SK-N-SH (cell line): ENCODE measurements around the gene GPR61. TPM values are rescaled to one million over a fixed set of nuclear protein-coding genes. Genes with fewer than 3 reads are reported as not detected.

Source experiments
- CTCF ChIA-PET: fragments of 300-600, 350-600 bp; formaldehyde crosslinking; extraction: SDS; loops from one replicate; lab custom pipeline; 2021; lab: Yijun Ruan, JAX
- POLR2A ChIA-PET: fragments of 350-600 bp; sonication (Branson Sonifier 250); formaldehyde crosslinking; extraction: SDS; loops from one replicate; lab custom pipeline; 2020; ENCODE audit warnings: antibody characterized with exemption, inconsistent platforms; lab: Yijun Ruan, JAX
- DNase-seq: peaks from one replicate; pipeline ENCODE4 v3.0.0; 2012
- H2AFZ ChIP-seq: fragments of 200-600 bp; sonication (generic); 2 replicates; pipeline ENCODE4 v1.8.1; 2016; ENCODE audit warnings: antibody characterized with exemption, mild to moderate bottlenecking, low read depth
- H3F3A ChIP-seq: fragments of 200-600 bp; sonication (generic); replicated peaks from 2 replicates; pipeline ENCODE3; 2016; ENCODE audit warnings: antibody characterized with exemption, mild to moderate bottlenecking; ENCODE audit not compliant: insufficient read depth
- H3K27ac ChIP-seq, 2 experiments: fragments of 200-500 bp in 1 of 2; fragments of 200-600 bp in 1 of 2; sonication (Bioruptor generic) in 1 of 2; sonication (generic), shearing (Covaris generic) in 1 of 2; 2 replicates each; pipeline versions ENCODE4 v1.5.1 to v1.6.1; 2014 to 2016; ENCODE audit warnings: low read depth in 2 of 2, inconsistent platforms in 1 of 2, low read length in 1 of 2, mild to moderate bottlenecking in 1 of 2, mixed read lengths in 1 of 2
- H3K27me3 ChIP-seq: fragments of 200-600 bp; sonication (generic), shearing (Covaris generic); 2 replicates; pipeline ENCODE4 v1.6.1; 2016; ENCODE audit warnings: mixed run types; ENCODE audit not compliant: insufficient read depth
- H3K36me3 ChIP-seq, 2 experiments: fragments of 200-500 bp in 1 of 2; fragments of 200-600 bp in 1 of 2; sonication (Bioruptor generic) in 1 of 2; sonication (generic) in 1 of 2; replicated peaks in 1 of 2; 2 replicates each; pipeline versions ENCODE3 to v1.5.1; 2014 to 2016; ENCODE audit warnings: low read length in 1 of 2, mild to moderate bottlenecking in 1 of 2; ENCODE audit not compliant: insufficient read depth in 2 of 2, control insufficient read depth in 1 of 2
- H3K4me1 ChIP-seq, 2 experiments: fragments of 200-500 bp in 1 of 2; fragments of 200-600 bp in 1 of 2; sonication (Bioruptor generic) in 1 of 2; sonication (generic), shearing (Covaris generic) in 1 of 2; 2 replicates each; pipeline versions ENCODE4 v1.5.1 to v1.6.1; 2014 to 2016; ENCODE audit warnings: low read depth in 1 of 2, low read length in 1 of 2, mixed run types in 1 of 2; ENCODE audit not compliant: insufficient read depth in 2 of 2, control insufficient read depth in 1 of 2
- H3K4me2 ChIP-seq: fragments of 200-600 bp; sonication (generic), shearing (Covaris generic); 2 replicates; pipeline ENCODE4 v1.6.1; 2017; ENCODE audit warnings: mixed run types
- H3K4me3 ChIP-seq, 2 experiments: fragments of 200-500 bp in 1 of 2; fragments of 200-600 bp in 1 of 2; sonication (Bioruptor generic) in 1 of 2; sonication (generic), shearing (Covaris generic) in 1 of 2; 2 replicates each; pipeline versions ENCODE4 v1.5.1 to v1.8.1; 2014 to 2016; ENCODE audit warnings: low read depth in 2 of 2, inconsistent platforms in 1 of 2, low read length in 1 of 2, mild to moderate bottlenecking in 1 of 2, mixed read lengths in 1 of 2, moderate library complexity in 1 of 2
- H3K79me2 ChIP-seq: fragments of 200-600 bp; sonication (generic); 2 replicates; pipeline ENCODE4 v1.8.1; 2017; ENCODE audit warnings: mild to moderate bottlenecking; ENCODE audit not compliant: insufficient read depth
- H3K9ac ChIP-seq: fragments of 200-600 bp; sonication (generic); 2 replicates; pipeline ENCODE4 v1.6.1; 2017; ENCODE audit warnings: mixed run types
- H3K9me2 ChIP-seq: fragments of 200-600 bp; sonication (generic); 2 replicates; pipeline ENCODE4 v1.6.1; 2017; ENCODE audit warnings: mixed run types
- H3K9me3 ChIP-seq: fragments of 200-600 bp; sonication (generic); 2 replicates; pipeline ENCODE4 v1.6.1; 2017; ENCODE audit warnings: mixed run types, mild to moderate bottlenecking, moderate library complexity
- H4K20me1 ChIP-seq: fragments of 200-600 bp; sonication (generic); 2 replicates; pipeline ENCODE4 v1.6.1; 2017; ENCODE audit warnings: mild to moderate bottlenecking, mixed run types; ENCODE audit not compliant: insufficient read depth
- CHD2 ChIP-seq: fragments of 150-350 bp; IDR thresholded peaks from 2 replicates; pipeline ENCODE4 v1.6.1; 2018; ENCODE audit warnings: low read length; ENCODE audit not compliant: partially characterized antibody
- ELF1 ChIP-seq: IDR thresholded peaks from 2 replicates; pipeline ENCODE4 v1.4.0; 2012
- EZH2phosphoT487 ChIP-seq: fragments of 200-600 bp; sonication (generic); IDR thresholded peaks from 2 replicates; pipeline ENCODE4 v1.6.1; 2017; ENCODE audit warnings: low read depth, mixed run types, mild to moderate bottlenecking, antibody characterized with exemption, moderate library complexity, borderline replicate concordance
- FOXJ3 ChIP-seq: sonication (generic); formaldehyde crosslinking; IDR thresholded peaks from 2 replicates; pipeline ENCODE4 v1.5.1; 2020; ENCODE audit warnings: mild to moderate bottlenecking, missing genetic modification reagents
- FOXM1 ChIP-seq: IDR thresholded peaks from 2 replicates; pipeline ENCODE4 v1.4.0; 2012; ENCODE audit warnings: low read depth, mild to moderate bottlenecking
- GABPA ChIP-seq: IDR thresholded peaks from 2 replicates; pipeline ENCODE4 v1.4.0; 2012; ENCODE audit warnings: low read depth, mild to moderate bottlenecking
- GATA2 ChIP-seq: sonication (generic); formaldehyde crosslinking; IDR thresholded peaks from 2 replicates; pipeline ENCODE4 v1.5.0; 2020; ENCODE audit warnings: mild to moderate bottlenecking, missing genetic modification reagents
- MXI1 ChIP-seq: IDR thresholded peaks from 2 replicates; pipeline ENCODE4 v1.6.1; 2012; ENCODE audit warnings: mild to moderate bottlenecking, low read depth, low read length, improper control_type of control experiment
- NRF1 ChIP-seq: IDR thresholded peaks from 2 replicates; pipeline ENCODE4 v1.6.1; 2012; ENCODE audit warnings: low read depth, mild to moderate bottlenecking, low read length
- RAD21 ChIP-seq: IDR thresholded peaks from 2 replicates; pipeline ENCODE4 v1.6.1; 2012; ENCODE audit warnings: mild to moderate bottlenecking, low read length
- RXRA ChIP-seq: IDR thresholded peaks from 2 replicates; pipeline ENCODE4 v1.4.0; 2012; ENCODE audit warnings: low read depth, mild to moderate bottlenecking, borderline replicate concordance
- SIN3A ChIP-seq: IDR thresholded peaks from 2 replicates; pipeline ENCODE4 v1.6.1; 2012; ENCODE audit warnings: low read depth, mild to moderate bottlenecking, low read length, moderate library complexity, borderline replicate concordance
- SMC3 ChIP-seq: IDR thresholded peaks from 2 replicates; pipeline ENCODE4 v1.6.1; 2012; ENCODE audit warnings: low read depth, low read length, improper control_type of control experiment
- TCF12 ChIP-seq: IDR thresholded peaks from 2 replicates; pipeline ENCODE4 v1.4.0; 2012
- TEAD4 ChIP-seq: IDR thresholded peaks from 2 replicates; pipeline ENCODE4 v1.4.0; 2012; ENCODE audit warnings: mild to moderate bottlenecking, borderline replicate concordance; ENCODE audit not compliant: insufficient read depth
- WGBS: methylation state at CpG from one replicate; pipeline ENCODE4 v1.1.6; 2017; ENCODE audit warnings: low lambda C conversion rate; 5-methylcytosine and 5-hydroxymethylcytosine counted together
- polyA plus RNA-seq, 3 experiments: library from polyadenylated mRNA; depleted of rRNA; stranded (reverse); fragments of >200 nt; gene quantifications; 2 replicates each; pipeline ENCODE4 v1.2.3, GENCODE V29; 2012
- TF ChIP-seq, protein P1 (sequence below): fragments of 200-600 bp; sonication (generic); IDR thresholded peaks from 2 replicates; pipeline ENCODE4 v1.6.1; 2017; ENCODE audit warnings: antibody characterized with exemption, mild to moderate bottlenecking, moderate library complexity
- TF ChIP-seq, protein P2 (sequence below): IDR thresholded peaks from 2 replicates; pipeline ENCODE4 v1.4.0; 2012; ENCODE audit warnings: low read depth
- TF ChIP-seq, protein P3 (sequence below): fragments of 150-350 bp; IDR thresholded peaks from 2 replicates; pipeline ENCODE4 v1.6.1; 2016; ENCODE audit warnings: mild to moderate bottlenecking, low read depth, low read length
- TF ChIP-seq, protein P4 (sequence below): IDR thresholded peaks from 2 replicates; pipeline ENCODE4; 2012
- TF ChIP-seq, protein P5 (sequence below): IDR thresholded peaks from 2 replicates; pipeline ENCODE4 v1.4.0; 2012; ENCODE audit warnings: low read depth, borderline replicate concordance

Gene GPR61
- polyA plus RNA-seq, 1 of the 3 experiments (the other 2 are of a cell fraction): not detected

DNA sequence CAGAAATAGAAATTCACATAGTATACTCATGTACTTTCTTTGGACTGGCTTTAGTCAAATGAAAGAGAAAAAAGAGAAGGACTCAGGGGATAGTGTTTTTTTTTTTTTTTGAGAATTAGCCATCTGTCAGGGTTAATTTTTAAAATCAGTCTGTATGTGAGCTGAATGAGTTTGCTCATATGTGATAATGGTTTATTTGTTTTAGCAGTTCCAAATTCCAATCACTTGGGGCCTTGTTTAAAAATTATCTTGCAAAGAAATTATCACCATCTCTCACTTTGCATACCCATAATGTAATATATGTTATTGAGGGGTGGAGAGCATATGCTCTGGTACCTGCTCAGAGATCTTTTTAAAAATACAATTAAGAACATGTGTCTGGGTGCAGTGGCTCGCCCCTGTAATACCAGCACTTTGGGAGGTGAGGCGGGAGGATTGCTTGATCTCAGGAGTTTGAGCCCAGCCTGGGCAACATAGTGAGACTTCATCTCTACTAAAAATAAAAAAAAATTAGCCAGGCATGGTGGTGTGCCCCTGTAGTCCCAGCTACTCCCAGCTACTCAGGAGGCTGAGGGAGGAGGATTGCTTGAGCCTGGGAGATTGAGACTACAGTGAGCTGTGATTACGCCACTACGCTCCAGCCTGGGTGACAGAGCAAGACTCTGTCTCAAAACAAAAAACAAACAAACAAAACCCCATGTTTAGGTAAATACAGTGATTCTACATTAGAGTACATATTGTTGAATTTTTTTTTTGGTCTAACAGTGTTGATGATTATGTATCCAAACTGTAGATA lies 28.4 kb downstream of the GPR61 start:
- TF ChIP-seq EZH2phosphoT487 (no peak), MXI1 (no peak), ELF1 (no peak), SMC3 (no peak), CHD2 (no peak), NRF1 (no peak), FOXM1 (no peak), RXRA (no peak), GABPA (no peak), TCF12 (no peak), TEAD4 (no peak), RAD21 (no peak), FOXJ3 (CRISPR knock-in tag) (no peak), SIN3A (no peak), GATA2 (CRISPR knock-in tag) (no peak)
- TF ChIP-seq, protein P1, sequence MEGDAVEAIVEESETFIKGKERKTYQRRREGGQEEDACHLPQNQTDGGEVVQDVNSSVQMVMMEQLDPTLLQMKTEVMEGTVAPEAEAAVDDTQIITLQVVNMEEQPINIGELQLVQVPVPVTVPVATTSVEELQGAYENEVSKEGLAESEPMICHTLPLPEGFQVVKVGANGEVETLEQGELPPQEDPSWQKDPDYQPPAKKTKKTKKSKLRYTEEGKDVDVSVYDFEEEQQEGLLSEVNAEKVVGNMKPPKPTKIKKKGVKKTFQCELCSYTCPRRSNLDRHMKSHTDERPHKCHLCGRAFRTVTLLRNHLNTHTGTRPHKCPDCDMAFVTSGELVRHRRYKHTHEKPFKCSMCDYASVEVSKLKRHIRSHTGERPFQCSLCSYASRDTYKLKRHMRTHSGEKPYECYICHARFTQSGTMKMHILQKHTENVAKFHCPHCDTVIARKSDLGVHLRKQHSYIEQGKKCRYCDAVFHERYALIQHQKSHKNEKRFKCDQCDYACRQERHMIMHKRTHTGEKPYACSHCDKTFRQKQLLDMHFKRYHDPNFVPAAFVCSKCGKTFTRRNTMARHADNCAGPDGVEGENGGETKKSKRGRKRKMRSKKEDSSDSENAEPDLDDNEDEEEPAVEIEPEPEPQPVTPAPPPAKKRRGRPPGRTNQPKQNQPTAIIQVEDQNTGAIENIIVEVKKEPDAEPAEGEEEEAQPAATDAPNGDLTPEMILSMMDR: no peak
- TF ChIP-seq, protein P2, sequence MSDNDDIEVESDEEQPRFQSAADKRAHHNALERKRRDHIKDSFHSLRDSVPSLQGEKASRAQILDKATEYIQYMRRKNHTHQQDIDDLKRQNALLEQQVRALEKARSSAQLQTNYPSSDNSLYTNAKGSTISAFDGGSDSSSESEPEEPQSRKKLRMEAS: no peak
- TF ChIP-seq, protein P3, sequence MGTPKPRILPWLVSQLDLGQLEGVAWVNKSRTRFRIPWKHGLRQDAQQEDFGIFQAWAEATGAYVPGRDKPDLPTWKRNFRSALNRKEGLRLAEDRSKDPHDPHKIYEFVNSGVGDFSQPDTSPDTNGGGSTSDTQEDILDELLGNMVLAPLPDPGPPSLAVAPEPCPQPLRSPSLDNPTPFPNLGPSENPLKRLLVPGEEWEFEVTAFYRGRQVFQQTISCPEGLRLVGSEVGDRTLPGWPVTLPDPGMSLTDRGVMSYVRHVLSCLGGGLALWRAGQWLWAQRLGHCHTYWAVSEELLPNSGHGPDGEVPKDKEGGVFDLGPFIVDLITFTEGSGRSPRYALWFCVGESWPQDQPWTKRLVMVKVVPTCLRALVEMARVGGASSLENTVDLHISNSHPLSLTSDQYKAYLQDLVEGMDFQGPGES: no peak
- TF ChIP-seq, protein P4, sequence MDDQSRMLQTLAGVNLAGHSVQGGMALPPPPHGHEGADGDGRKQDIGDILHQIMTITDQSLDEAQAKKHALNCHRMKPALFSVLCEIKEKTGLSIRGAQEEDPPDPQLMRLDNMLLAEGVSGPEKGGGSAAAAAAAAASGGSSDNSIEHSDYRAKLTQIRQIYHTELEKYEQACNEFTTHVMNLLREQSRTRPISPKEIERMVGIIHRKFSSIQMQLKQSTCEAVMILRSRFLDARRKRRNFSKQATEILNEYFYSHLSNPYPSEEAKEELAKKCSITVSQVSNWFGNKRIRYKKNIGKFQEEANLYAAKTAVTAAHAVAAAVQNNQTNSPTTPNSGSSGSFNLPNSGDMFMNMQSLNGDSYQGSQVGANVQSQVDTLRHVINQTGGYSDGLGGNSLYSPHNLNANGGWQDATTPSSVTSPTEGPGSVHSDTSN: no peak
- TF ChIP-seq, protein P5, sequence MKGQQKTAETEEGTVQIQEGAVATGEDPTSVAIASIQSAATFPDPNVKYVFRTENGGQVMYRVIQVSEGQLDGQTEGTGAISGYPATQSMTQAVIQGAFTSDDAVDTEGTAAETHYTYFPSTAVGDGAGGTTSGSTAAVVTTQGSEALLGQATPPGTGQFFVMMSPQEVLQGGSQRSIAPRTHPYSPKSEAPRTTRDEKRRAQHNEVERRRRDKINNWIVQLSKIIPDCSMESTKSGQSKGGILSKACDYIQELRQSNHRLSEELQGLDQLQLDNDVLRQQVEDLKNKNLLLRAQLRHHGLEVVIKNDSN: no peak
- Histone ChIP-seq H3K9me2 (no peaks in the 10 kb centered on the region), H4K20me1 (peaks cover 98% of the 10 kb centered on the region), H3K9me3 (no peaks in the 10 kb centered on the region), H3K9ac (no peak overlapping the region), H3K79me2 (peaks cover 100% of the 10 kb centered on the region), H3K4me1 (peaks cover 4 to 9% of the 10 kb centered on the region in 2 experiments; a peak in 3 of 4 replicates), H3F3A (no peaks in the 10 kb centered on the region), H3K27me3 (no peaks in the 10 kb centered on the region), H2AFZ (no peak overlapping the region), H3K27ac (no peak overlapping the region), H3K4me3 (no peak overlapping the region), H3K4me2 (no peak overlapping the region), H3K36me3 (no peaks in the 10 kb centered on the region)
- WGBS: 95% methylated on average over 4 of the region's 4 CpGs
- CTCF ChIA-PET: interaction anchor here (1.0 to 3.3 kb wide), 3 partner anchors 19 to 72 kb away, joined by 3 to 9 read pairs (median 3); no protein-coding TSS in a partner anchor
- POLR2A ChIA-PET: no interaction called here
- DNase-seq: no peak
